KMS-11 (cell line): ENCODE results near the gene TMEM131.

Experiments used
- H2AFZ ChIP-seq: fragments of 200-600 bp; sonication (generic); 2 replicates; pipeline ENCODE4 v1.6.1; 2016; ENCODE audit warnings: antibody characterized with exemption, mixed run types, low read depth
- H3K27ac ChIP-seq: fragments of 200-600 bp; sonication (generic); 2 replicates; pipeline ENCODE4 v1.6.1; 2016; ENCODE audit warnings: mild to moderate bottlenecking, mixed run types
- H3K27me3 ChIP-seq: fragments of 200-600 bp; sonication (generic); 2 replicates; pipeline ENCODE4 v1.6.1; 2017; ENCODE audit warnings: mild to moderate bottlenecking, low read depth, mixed run types, moderate library complexity; ENCODE audit not compliant: insufficient read depth
- H3K36me3 ChIP-seq: fragments of 200-600 bp; sonication (generic); 2 replicates; pipeline ENCODE4 v1.6.1; 2017; ENCODE audit warnings: mild to moderate bottlenecking, mixed run types; ENCODE audit not compliant: insufficient read depth
- H3K4me1 ChIP-seq: fragments of 200-600 bp; sonication (generic); 2 replicates; pipeline ENCODE4 v1.6.1; 2016; ENCODE audit warnings: mild to moderate bottlenecking, low read depth, mixed run types; ENCODE audit not compliant: poor library complexity, severe bottlenecking
- H3K4me2 ChIP-seq: fragments of 200-600 bp; sonication (generic); 2 replicates; pipeline ENCODE4 v1.7.0; 2016; ENCODE audit warnings: mild to moderate bottlenecking, mixed run types
- H3K4me3 ChIP-seq: fragments of 200-600 bp; sonication (generic); IDR thresholded peaks from 2 replicates; pipeline ENCODE4 v1.6.1; 2017; ENCODE audit warnings: low read depth, low read length, mixed read lengths; ENCODE audit not compliant: insufficient read depth
- H3K79me2 ChIP-seq: fragments of 200-600 bp; sonication (generic); 2 replicates; pipeline ENCODE4 v1.6.1; 2016; ENCODE audit warnings: low read depth, mixed run types; ENCODE audit not compliant: insufficient read depth
- H3K9ac ChIP-seq: fragments of 200-600 bp; sonication (generic); 2 replicates; pipeline ENCODE4 v1.6.1; 2016; ENCODE audit warnings: mild to moderate bottlenecking, mixed run types
- H4K20me1 ChIP-seq: fragments of 200-600 bp; sonication (generic); 2 replicates; pipeline ENCODE4 v1.6.1; 2016; ENCODE audit warnings: mild to moderate bottlenecking, mixed run types; ENCODE audit not compliant: insufficient read depth
- TF ChIP-seq, protein P1 (sequence below): fragments of 200-600 bp; sonication (generic); conservative IDR thresholded peaks from 2 replicates; pipeline ENCODE4 v1.6.1; 2017; ENCODE audit warnings: low read depth, mild to moderate bottlenecking, antibody characterized with exemption, low read length, moderate library complexity, mixed read lengths

TMEM131 gene

DNA sequence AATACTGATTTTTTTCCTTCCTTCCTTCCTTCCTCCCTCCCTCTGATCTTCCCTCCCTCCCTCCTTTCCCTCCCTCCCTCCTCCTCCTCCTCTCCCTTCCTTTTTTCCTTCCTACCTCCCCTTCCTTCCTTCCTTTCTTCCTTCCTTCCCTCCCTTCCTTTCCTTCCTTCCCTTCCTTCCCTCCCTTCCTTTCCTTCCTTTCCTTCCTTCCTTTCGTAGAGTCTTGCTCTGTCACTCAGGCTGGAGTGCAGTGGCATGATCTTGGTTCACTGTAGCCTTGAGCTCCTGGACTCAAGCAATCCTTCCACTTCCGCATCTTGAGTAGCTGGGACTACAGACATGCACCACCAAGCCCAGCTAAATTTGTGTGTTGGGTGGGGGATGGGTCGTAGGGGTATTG is 8.9 kb upstream of the TMEM131 start:
- no peaks in the 10 kb centered on the region for H3K79me2 ChIP-seq
- no peak overlapping the region for H3K4me2 ChIP-seq
- no peaks in the 10 kb centered on the region for H3K27me3 ChIP-seq
- TF ChIP-seq, protein P1, sequence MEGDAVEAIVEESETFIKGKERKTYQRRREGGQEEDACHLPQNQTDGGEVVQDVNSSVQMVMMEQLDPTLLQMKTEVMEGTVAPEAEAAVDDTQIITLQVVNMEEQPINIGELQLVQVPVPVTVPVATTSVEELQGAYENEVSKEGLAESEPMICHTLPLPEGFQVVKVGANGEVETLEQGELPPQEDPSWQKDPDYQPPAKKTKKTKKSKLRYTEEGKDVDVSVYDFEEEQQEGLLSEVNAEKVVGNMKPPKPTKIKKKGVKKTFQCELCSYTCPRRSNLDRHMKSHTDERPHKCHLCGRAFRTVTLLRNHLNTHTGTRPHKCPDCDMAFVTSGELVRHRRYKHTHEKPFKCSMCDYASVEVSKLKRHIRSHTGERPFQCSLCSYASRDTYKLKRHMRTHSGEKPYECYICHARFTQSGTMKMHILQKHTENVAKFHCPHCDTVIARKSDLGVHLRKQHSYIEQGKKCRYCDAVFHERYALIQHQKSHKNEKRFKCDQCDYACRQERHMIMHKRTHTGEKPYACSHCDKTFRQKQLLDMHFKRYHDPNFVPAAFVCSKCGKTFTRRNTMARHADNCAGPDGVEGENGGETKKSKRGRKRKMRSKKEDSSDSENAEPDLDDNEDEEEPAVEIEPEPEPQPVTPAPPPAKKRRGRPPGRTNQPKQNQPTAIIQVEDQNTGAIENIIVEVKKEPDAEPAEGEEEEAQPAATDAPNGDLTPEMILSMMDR: no peak
- no peak overlapping the region for H3K9ac ChIP-seq
- no peaks in the 10 kb centered on the region for H3K36me3 ChIP-seq
- no peak overlapping the region for H2AFZ ChIP-seq
- no peaks in the 10 kb centered on the region for H3K4me1 ChIP-seq
- no peak overlapping the region for H3K4me3 ChIP-seq
- H3K27ac ChIP-seq: no peak overlapping the region
- no peaks in the 10 kb centered on the region for H4K20me1 ChIP-seq

DNA sequence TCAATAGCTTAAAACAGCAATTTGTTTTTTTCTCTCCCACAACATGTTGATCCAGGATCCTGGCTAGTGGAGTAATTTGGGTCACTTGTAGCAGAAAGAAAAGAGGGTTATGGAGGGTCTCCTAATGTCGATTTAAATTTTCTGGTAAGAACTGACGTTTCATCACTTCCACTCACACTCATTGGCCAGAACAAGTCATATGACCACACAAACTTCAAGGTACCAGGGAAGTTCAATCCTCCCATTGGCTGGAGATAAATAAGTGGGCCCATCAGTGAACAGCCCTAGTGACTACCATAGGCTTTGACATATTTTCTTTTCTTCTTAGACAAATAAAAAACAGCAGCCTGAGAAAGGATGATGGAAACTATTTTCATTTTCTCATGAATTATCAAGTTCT is 8.3 kb upstream of the TMEM131 start:
- Histone ChIP-seq H3K4me2 (no peak overlapping the region), H4K20me1 (no peaks in the 10 kb centered on the region), H3K9ac (no peak overlapping the region), H3K4me3 (no peak overlapping the region), H3K4me1 (no peaks in the 10 kb centered on the region), H2AFZ (no peak overlapping the region), H3K27ac (no peak overlapping the region), H3K79me2 (no peaks in the 10 kb centered on the region), H3K27me3 (no peaks in the 10 kb centered on the region), H3K36me3 (no peaks in the 10 kb centered on the region)
- TF ChIP-seq, protein P1: no peak

DNA sequence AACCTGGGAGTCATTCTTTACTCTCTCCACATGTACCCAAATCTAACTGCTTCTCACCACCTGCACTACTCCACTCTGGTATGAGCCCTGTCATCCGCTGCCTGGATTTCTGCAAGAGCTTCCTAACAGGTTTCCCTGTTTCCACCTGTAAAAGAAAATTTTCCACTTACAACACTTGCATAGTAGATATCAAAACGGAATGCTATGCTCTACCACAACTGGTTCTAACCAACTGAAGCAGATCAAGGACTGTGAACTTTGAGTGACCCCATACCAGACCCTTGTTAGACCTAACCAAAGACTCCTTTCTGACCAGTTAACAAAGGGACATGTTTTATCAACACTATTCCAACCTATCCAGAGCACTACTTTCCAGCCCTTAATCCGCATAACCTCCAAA is 3.8 kb upstream of the TMEM131 start:
- Histone ChIP-seq H3K4me3 (no peak overlapping the region), H3K27ac (no peak overlapping the region), H3K4me2 (no peak overlapping the region), H3K9ac (no peak overlapping the region), H3K4me1 (peaks cover 5% of the 10 kb centered on the region), H3K79me2 (peaks cover 5% of the 10 kb centered on the region), H2AFZ (no peak overlapping the region), H3K27me3 (no peaks in the 10 kb centered on the region), H3K36me3 (no peaks in the 10 kb centered on the region), H4K20me1 (no peaks in the 10 kb centered on the region)
- TF ChIP-seq, protein P1: no peak

DNA sequence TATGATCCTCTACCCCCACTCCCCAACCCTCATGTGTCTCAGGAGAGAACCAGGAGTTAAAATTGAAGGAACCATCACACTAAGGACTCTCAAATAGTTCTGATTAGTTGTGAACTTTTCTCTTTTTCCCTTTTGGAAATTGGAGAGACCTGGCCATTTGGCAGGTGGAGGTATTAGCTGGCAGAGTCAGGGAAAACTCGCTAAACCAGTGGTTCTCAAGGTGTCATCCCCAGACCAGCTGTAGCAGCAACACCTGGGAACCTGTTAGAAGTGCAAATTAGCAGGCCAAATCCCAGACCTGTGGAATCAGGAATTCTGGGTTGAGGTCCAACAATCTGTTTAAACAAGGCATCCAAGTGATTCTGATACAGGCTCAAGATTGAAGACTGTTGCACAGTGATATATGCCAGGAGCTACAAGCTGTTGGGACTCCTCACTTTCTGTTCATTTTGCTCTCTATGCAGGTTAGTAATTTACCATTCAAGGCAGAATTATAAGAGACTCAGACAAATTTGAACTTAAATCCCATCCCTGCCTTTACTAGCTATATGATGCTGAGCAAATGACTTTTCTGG is 2.8 kb upstream of the TMEM131 start:
- H3K27me3 ChIP-seq: no peaks in the 10 kb centered on the region
- H4K20me1 ChIP-seq: no peaks in the 10 kb centered on the region
- H3K4me3 ChIP-seq: no peak overlapping the region
- H3K36me3 ChIP-seq: no peaks in the 10 kb centered on the region
- H3K4me2 ChIP-seq: no peak overlapping the region
- H3K27ac ChIP-seq: no peak overlapping the region
- H3K9ac ChIP-seq: no peak overlapping the region
- peaks cover 11% of the 10 kb centered on the region for H3K4me1 ChIP-seq
- TF ChIP-seq, protein P1: no peak
- H2AFZ ChIP-seq: no peak overlapping the region
- peaks cover 16% of the 10 kb centered on the region for H3K79me2 ChIP-seq
